Loucy (cell line): ENCODE data around the gene NCF2.
"Not testable (repeated sequence)": the region's sequence is repeated elsewhere in the genome, so short reads cannot be mapped to it uniquely, and the experiment has no call there.

Experiments
- H2AFZ ChIP-seq: fragments of 200-600 bp; sonication (generic); 2 replicates; pipeline ENCODE4 v1.6.0; 2016; ENCODE audit warnings: antibody characterized with exemption, mild to moderate bottlenecking, low read length, moderate library complexity
- H3F3A ChIP-seq: fragments of 200-600 bp; 2 replicates; pipeline ENCODE4 v1.6.0; 2016; ENCODE audit warnings: antibody characterized with exemption, low read depth, mild to moderate bottlenecking
- H3K27me3 ChIP-seq: fragments of 200-600 bp; sonication (generic); 2 replicates; pipeline ENCODE4 v1.6.1; 2014; ENCODE audit warnings: low read length, mild to moderate bottlenecking; ENCODE audit not compliant: insufficient read depth, poor library complexity, severe bottlenecking
- H3K36me3 ChIP-seq: fragments of 200-600 bp; sonication (generic); 2 replicates; pipeline ENCODE4 v1.6.1; 2016; ENCODE audit warnings: low read length; ENCODE audit not compliant: insufficient read depth
- H3K4me1 ChIP-seq: fragments of 200-600 bp; sonication (generic); 2 replicates; pipeline ENCODE4 v1.5.1; 2014; ENCODE audit warnings: low read length, mild to moderate bottlenecking; ENCODE audit not compliant: insufficient read depth, poor library complexity, severe bottlenecking
- H3K4me2 ChIP-seq: fragments of 200-600 bp; sonication (generic); 2 replicates; pipeline ENCODE4 v1.6.0; 2014; ENCODE audit warnings: antibody characterized with exemption, low read length, low read depth, mild to moderate bottlenecking; ENCODE audit not compliant: poor library complexity, severe bottlenecking
- H3K4me3 ChIP-seq: fragments of 200-600 bp; sonication (generic); 2 replicates; pipeline ENCODE4 v1.5.1; 2014; ENCODE audit warnings: low read length, mild to moderate bottlenecking, mixed read lengths; ENCODE audit not compliant: poor library complexity, severe bottlenecking
- H3K79me2 ChIP-seq: fragments of 200-600 bp; sonication (generic); 2 replicates; pipeline ENCODE4 v1.6.1; 2014; ENCODE audit warnings: low read length; ENCODE audit not compliant: insufficient read depth
- H3K9ac ChIP-seq: fragments of 200-600 bp; sonication (generic); 2 replicates; pipeline ENCODE4 v1.6.0; 2014; ENCODE audit warnings: mild to moderate bottlenecking, low read depth, low read length, moderate library complexity; ENCODE audit not compliant: poor library complexity, severe bottlenecking
- H3K9me2 ChIP-seq: fragments of 200-600 bp; sonication (generic); replicated peaks from 2 replicates; pipeline ENCODE4 v1.6.1; 2016; ENCODE audit warnings: low read depth, low read length, mixed read lengths
- H3K9me3 ChIP-seq: fragments of 200-600 bp; sonication (generic); 2 replicates; pipeline ENCODE4 v1.6.1; 2014; ENCODE audit warnings: mild to moderate bottlenecking, antibody characterized with exemption, low read length, low read depth; ENCODE audit not compliant: insufficient read depth
- H4K20me1 ChIP-seq: fragments of 200-600 bp; sonication (generic); 2 replicates; pipeline ENCODE4 v1.6.0; 2014; ENCODE audit warnings: antibody characterized with exemption, low read length, mild to moderate bottlenecking; ENCODE audit not compliant: insufficient read depth, poor library complexity, severe bottlenecking
- EZH2phosphoT487 ChIP-seq: fragments of 200-600 bp; IDR thresholded peaks from 2 replicates; pipeline ENCODE4 v1.6.1; 2018; ENCODE audit warnings: antibody characterized with exemption, mild to moderate bottlenecking, moderate library complexity, borderline replicate concordance
- TF ChIP-seq, protein P1 (sequence below): fragments of 200-600 bp; sonication (generic); conservative IDR thresholded peaks from 2 replicates; pipeline ENCODE4 v1.5.1; 2014; ENCODE audit warnings: mild to moderate bottlenecking, antibody characterized with exemption, low read length

The NCF2 gene

DNA sequence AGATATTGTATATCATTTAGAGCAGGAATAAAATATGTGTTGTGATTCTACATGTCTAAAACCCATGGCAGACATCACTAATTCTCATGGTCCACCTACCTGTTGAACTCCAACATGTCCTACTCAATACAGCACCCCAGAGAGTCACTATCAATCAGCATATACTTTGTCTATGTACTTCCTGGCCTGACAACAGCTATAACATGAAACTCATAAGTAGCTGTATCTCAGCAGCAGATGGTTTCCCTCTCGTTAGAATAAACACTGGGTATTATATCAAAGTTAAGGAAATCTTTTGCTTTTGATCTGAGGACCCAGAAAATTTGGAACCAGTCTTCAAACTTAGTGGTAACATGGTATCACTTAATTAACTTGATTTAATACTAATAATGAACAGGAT is 29.5 kb upstream of the NCF2 start:
- Histone ChIP-seq H3K9me2 (no peaks in the 10 kb centered on the region), H3K4me2 (no peak overlapping the region)
- TF ChIP-seq EZH2phosphoT487 = no peak
- TF ChIP-seq, protein P1, sequence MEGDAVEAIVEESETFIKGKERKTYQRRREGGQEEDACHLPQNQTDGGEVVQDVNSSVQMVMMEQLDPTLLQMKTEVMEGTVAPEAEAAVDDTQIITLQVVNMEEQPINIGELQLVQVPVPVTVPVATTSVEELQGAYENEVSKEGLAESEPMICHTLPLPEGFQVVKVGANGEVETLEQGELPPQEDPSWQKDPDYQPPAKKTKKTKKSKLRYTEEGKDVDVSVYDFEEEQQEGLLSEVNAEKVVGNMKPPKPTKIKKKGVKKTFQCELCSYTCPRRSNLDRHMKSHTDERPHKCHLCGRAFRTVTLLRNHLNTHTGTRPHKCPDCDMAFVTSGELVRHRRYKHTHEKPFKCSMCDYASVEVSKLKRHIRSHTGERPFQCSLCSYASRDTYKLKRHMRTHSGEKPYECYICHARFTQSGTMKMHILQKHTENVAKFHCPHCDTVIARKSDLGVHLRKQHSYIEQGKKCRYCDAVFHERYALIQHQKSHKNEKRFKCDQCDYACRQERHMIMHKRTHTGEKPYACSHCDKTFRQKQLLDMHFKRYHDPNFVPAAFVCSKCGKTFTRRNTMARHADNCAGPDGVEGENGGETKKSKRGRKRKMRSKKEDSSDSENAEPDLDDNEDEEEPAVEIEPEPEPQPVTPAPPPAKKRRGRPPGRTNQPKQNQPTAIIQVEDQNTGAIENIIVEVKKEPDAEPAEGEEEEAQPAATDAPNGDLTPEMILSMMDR = no peak

DNA sequence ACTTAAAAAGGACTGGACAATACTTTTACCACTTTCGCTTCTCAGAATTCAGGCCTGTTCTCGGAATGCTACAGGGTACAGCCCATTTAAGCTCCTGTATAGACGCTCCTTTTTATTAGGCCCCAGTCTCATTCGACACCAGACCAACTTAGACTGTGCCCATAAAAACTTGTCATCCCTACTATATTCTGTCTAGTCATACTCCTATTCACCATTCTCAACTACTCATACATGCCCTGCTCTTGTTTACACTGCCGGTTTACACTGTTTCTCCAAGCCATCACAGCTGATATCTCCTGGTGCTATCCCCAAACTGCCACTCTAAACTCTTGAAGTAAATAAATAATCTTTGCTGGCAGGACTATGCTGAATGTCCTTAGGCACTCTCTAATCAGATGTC is 27.9 kb upstream of the NCF2 start:
- not testable (repeated sequence) for H3F3A ChIP-seq, H3K4me2 ChIP-seq, H3K4me1 ChIP-seq, H4K20me1 ChIP-seq, H3K27me3 ChIP-seq, H3K9ac ChIP-seq, H3K36me3 ChIP-seq, H2AFZ ChIP-seq, H3K9me3 ChIP-seq, H3K9me2 ChIP-seq, H3K4me3 ChIP-seq, H3K79me2 ChIP-seq

More for the DNA sequence above, 29.5 kb upstream of the NCF2 start:
- H2AFZ ChIP-seq = no peak overlapping the region
- H4K20me1 ChIP-seq = no peaks in the 10 kb centered on the region
- H3K27me3 ChIP-seq = no peaks in the 10 kb centered on the region
- no peaks in the 10 kb centered on the region for H3K4me1 ChIP-seq
- no peaks in the 10 kb centered on the region for H3F3A ChIP-seq
- H3K9ac ChIP-seq = no peak overlapping the region
- no peak overlapping the region for H3K4me3 ChIP-seq
- no peaks in the 10 kb centered on the region for H3K79me2 ChIP-seq
- no peaks in the 10 kb centered on the region for H3K9me3 ChIP-seq
- H3K36me3 ChIP-seq = peaks cover 3% of the 10 kb centered on the region; the same call in 1 of the 2 replicates

DNA sequence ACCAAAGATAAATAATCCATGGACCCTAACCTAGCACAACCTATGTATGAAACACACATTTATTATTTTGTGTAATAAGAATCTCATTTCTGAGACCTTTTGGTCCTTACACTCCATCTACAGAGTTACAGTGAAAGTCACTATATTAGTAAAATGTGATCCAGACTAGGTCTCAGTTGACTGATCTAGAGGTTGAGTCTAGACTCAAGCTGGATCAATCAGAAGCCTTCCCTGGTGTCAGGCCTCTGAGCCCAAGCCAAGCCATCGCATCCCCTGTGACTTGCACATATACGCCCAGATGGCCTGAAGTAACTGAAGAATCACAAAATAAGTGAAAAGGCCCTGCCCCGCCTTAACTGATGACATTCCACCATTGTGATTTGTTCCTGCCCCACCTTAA is 22.7 kb upstream of the NCF2 start:
- not testable (repeated sequence) for H3K4me1 ChIP-seq, H3K4me3 ChIP-seq, H3K9ac ChIP-seq, H3K27me3 ChIP-seq, H3K36me3 ChIP-seq, H3F3A ChIP-seq, H3K9me3 ChIP-seq, H4K20me1 ChIP-seq, H3K4me2 ChIP-seq, H3K9me2 ChIP-seq, H2AFZ ChIP-seq, H3K79me2 ChIP-seq

DNA sequence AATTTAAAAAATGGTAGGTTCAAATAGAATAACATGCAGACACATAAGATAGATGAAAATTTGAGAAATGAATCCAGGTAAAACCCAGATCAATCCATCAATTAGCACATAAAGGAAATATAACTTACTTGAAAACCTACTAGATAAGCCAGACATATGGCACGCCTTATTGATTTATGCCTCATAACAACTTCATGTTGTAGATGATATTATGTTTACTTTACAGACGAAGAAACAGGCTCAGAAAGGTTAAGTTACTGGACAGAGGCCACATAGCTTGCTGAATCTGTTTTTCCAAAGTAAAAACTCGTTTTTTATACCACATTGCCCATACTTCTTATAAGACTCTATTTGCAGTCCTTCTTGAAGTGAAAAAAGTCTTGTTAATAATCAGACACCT is 22.1 kb upstream of the NCF2 start:
- no peak overlapping the region for H3K9ac ChIP-seq
- TF ChIP-seq, protein P1 = no peak
- no peak for TF ChIP-seq EZH2phosphoT487
- no peaks in the 10 kb centered on the region for H3K9me2 ChIP-seq
- no peak overlapping the region for H2AFZ ChIP-seq
- no peaks in the 10 kb centered on the region for H3K4me1 ChIP-seq
- no peaks in the 10 kb centered on the region for H3K79me2 ChIP-seq
- H4K20me1 ChIP-seq = no peaks in the 10 kb centered on the region
- H3K27me3 ChIP-seq = no peaks in the 10 kb centered on the region
- no peaks in the 10 kb centered on the region for H3K36me3 ChIP-seq
- H3F3A ChIP-seq = no peaks in the 10 kb centered on the region
- no peak overlapping the region for H3K4me2 ChIP-seq
- no peak overlapping the region for H3K4me3 ChIP-seq
- H3K9me3 ChIP-seq = no peaks in the 10 kb centered on the region
